H7 (cell line): ENCODE results near the gene LDLRAD4. TPM values are rescaled to one million over a fixed set of nuclear protein-coding genes. Genes with fewer than 3 reads are reported as not detected.

Source experiments
- DNase-seq: peaks from one replicate; pipeline ENCODE4 v3.0.0; 2012
- H3K27me3 ChIP-seq: 2 replicates; pipeline ENCODE4 v1.6.0; 2011; ENCODE audit warnings: mild to moderate bottlenecking, low read length; ENCODE audit not compliant: control insufficient read depth, insufficient read depth
- H3K36me3 ChIP-seq: replicated peaks from 2 replicates; pipeline ENCODE4 v1.5.1; 2011; ENCODE audit warnings: low read length; ENCODE audit not compliant: control insufficient read depth, insufficient read depth
- H3K4me3 ChIP-seq: 2 replicates; pipeline ENCODE4 v1.5.1; 2011; ENCODE audit warnings: low read depth, mild to moderate bottlenecking, control low read depth, low read length, moderate library complexity; ENCODE audit not compliant: insufficient read depth
- total RNA-seq: library from RNA; depleted of rRNA; stranded (reverse); fragments of >200 nt; shearing (Covaris generic); gene quantifications from 2 replicates; pipeline ENCODE4 v1.2.3, GENCODE V29; 2014

LDLRAD4 gene
- total RNA-seq, 1 experiment from 2014 or later = 21.0 TPM

- H3K36me3 ChIP-seq = no peaks in the 10 kb centered on the region
- H3K27me3 ChIP-seq = no peaks in the 10 kb centered on the region
- DNase-seq = no peak
- no peak overlapping the region for H3K4me3 ChIP-seq
Observed at GRCh38 chr18:13187498-13187897, 31.1 kb upstream of the LDLRAD4 start.

DNA sequence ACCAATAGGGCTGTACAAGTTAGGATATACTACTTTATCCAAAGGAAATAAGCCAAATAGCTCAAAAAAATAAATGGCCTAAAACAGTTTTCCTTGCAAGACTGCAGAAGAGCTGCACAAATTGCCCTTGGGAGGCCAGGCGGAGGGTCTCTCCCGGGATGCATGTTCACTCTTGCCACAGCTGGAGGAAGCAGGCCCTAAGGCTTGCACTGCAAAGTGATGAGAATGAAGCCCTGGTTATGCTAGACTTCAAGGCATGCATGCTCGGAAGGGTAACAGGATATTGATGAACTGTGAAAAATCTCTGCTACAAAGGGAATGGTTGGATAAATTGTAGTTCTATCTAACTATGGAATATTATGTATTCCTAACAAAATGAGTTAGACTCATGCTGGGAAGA lies 27.5 kb upstream of the LDLRAD4 start:
- DNase-seq = no peak
- Histone ChIP-seq H3K4me3 (no peak overlapping the region), H3K36me3 (no peaks in the 10 kb centered on the region), H3K27me3 (no peaks in the 10 kb centered on the region)

DNA sequence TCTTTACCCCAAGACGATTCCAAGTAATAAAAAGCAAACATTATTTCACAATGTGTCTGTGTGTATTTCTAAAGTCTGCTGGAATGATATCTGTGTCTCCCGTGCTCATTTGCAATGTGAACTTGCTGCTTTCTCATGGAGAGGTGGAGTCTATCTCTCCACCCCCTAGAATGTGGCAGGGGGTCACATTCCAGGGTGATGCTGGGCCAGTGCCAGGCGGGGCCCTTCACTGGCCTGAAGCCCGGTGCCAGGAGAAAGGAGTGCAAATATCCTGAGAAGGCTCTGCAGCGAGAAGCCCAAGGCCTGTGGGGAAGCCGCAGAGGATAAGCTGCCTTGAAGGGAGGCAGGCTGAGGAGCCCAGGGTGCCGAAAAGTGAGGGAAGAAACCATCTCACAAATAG lies 26.8 kb upstream of the LDLRAD4 start:
- Histone ChIP-seq H3K36me3 (no peaks in the 10 kb centered on the region), H3K27me3 (no peaks in the 10 kb centered on the region), H3K4me3 (no peak overlapping the region)
- DNase-seq = peak; percentile 72

DNA sequence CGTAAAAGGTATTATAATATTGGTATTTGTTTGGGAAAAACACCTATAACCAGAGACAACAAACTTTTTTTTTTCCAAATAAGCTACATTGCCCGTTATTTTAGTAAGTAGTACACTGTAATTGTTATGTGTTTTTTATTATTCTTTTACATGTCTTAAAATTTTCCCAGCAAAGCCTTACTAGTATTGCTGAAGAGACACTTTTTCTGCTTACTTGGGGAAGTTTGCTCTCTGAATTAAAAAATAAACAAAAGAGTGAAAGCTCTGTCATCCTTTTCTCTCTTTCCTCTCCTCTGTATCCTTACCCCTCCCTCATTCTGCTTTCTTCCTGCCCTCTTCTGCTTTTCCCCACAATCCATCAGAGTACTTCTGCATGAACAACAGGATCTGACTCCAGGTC lies 25.6 kb upstream of the LDLRAD4 start:
- no peak overlapping the region for H3K4me3 ChIP-seq
- no peaks in the 10 kb centered on the region for H3K27me3 ChIP-seq
- H3K36me3 ChIP-seq = no peaks in the 10 kb centered on the region
- no peak for DNase-seq

- H3K4me3 ChIP-seq = no peak overlapping the region
- no peaks in the 10 kb centered on the region for H3K27me3 ChIP-seq
- H3K36me3 ChIP-seq = no peaks in the 10 kb centered on the region
- DNase-seq = no peak
Observed at GRCh38 chr18:13194239-13194638, 24.3 kb upstream of the LDLRAD4 start.

DNA sequence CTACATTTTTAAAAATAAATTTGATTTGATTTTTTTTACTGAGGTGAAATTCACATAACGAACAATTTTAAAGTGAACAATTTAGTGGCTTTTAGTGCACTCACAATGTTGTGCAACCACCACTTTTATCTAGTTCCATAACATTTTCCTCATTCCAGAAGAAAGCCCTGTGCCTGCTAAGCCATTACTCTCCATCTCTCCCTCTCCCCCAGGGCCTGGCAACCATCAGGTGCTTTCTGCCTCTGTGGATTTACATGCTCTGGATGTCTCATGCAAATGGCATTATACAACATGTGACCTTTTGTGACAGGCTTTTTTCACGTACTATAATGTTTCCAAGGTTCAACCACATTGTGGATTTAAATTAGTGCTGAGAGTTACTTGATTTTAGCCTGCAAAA lies 19.9 kb upstream of the LDLRAD4 start:
- Histone ChIP-seq H3K4me3 (no peak overlapping the region), H3K36me3 (no peaks in the 10 kb centered on the region), H3K27me3 (no peaks in the 10 kb centered on the region)
- no peak for DNase-seq

DNA sequence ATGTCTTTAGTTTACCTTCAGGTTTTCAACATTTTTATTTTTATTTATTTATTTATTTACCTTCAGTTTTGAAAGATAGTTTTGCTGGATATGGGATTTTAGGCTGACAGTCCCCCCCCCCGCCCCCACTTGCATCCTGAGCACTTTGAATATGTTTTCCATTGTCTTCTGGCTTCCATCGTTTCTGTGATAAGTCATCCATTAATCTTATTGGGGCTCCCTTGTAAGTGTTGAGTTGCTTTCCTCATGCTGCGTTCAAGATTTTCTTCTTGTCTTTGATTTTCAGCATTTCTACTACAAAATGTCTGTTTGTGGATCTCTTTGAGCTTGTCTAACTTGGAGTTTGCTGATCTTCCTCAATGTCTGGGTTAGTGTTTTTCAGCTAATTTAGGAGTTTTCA lies 19.4 kb upstream of the LDLRAD4 start:
- Histone ChIP-seq H3K36me3 (no peaks in the 10 kb centered on the region), H3K4me3 (no peak overlapping the region), H3K27me3 (no peaks in the 10 kb centered on the region)
- no peak for DNase-seq

- no peak overlapping the region for H3K4me3 ChIP-seq
- H3K36me3 ChIP-seq = no peaks in the 10 kb centered on the region
- H3K27me3 ChIP-seq = no peaks in the 10 kb centered on the region
- no peak for DNase-seq
Observed at GRCh38 chr18:13201292-13201691, 17.3 kb upstream of the LDLRAD4 start.

GRCh38 chr18:13202571-13202970 lies 16.0 kb upstream of the LDLRAD4 start:
- no peak for DNase-seq

GRCh38 chr18:13206301-13206700 lies 12.3 kb upstream of the LDLRAD4 start:
- no peak for DNase-seq
- H3K4me3 ChIP-seq = no peak overlapping the region
- H3K27me3 ChIP-seq = no peaks in the 10 kb centered on the region
- H3K36me3 ChIP-seq = no peaks in the 10 kb centered on the region

More at GRCh38 chr18:13202571-13202970, 16.0 kb upstream of the LDLRAD4 start:
- H3K4me3 ChIP-seq = no peak overlapping the region
- H3K27me3 ChIP-seq = no peaks in the 10 kb centered on the region
- no peaks in the 10 kb centered on the region for H3K36me3 ChIP-seq

- DNase-seq = no peak
- Histone ChIP-seq H3K36me3 (no peaks in the 10 kb centered on the region), H3K27me3 (no peaks in the 10 kb centered on the region), H3K4me3 (no peak overlapping the region)
Observed at GRCh38 chr18:13207294-13207693, 11.3 kb upstream of the LDLRAD4 start.

DNA sequence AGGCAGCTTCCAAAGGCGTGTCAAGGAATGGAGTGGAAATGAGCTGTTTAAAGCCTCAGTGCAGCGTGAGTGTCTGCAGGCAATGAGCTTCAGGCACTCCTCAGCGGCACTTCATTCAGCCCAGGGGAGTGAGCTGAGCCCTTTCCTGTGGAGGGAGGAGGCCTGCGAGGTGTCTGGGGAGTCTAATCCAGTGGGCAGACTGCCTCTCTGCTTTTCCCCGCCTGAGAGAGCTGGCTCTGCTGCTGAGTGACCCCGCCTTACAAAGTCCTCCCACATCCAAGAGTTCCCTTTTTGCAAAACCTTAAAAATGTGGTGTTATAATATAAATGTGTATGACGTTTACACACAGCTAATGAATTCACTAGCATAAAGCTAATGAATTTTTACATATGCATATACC lies 7.0 kb upstream of the LDLRAD4 start:
- no peak overlapping the region for H3K4me3 ChIP-seq
- DNase-seq = no peak
- no peaks in the 10 kb centered on the region for H3K36me3 ChIP-seq
- H3K27me3 ChIP-seq = peaks cover 3% of the 10 kb centered on the region

DNA sequence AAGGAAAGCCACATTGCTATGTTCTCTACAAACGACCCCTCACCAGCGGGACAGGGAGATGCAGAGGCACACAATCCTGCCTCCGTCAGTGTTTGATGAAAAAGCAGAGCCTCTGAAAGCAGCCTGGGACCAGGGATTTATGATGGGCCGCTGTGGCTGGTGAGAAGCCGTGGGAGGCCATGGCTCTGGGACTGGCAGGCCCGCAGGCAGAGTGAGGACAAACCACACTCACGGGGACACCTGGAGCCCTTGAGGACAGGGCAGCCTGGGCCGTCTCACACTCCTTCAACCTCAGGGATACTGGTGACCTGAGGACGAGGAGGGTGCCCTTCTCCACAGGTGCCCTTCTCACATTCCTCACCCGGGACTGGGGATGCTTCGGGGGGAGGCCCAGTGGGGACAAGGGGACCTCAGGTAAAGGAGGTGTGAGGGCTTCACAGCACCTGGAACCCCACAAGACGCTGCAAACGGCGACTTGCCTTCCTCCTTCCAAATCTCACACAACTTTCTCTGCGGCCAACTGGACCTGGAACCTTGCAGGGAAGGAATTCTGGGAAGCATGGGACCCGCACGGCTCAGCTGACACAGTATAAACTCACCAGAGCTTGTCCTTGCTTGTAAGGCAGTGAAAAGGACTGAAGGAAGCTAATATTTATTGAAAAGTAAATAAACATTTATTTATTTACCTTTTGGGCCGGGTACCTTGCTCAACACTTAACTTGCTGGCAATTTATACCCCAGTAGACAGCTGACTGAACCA lies 5.3 kb upstream of the LDLRAD4 start:
- peaks cover 11% of the 10 kb centered on the region for H3K27me3 ChIP-seq
- no peaks in the 10 kb centered on the region for H3K36me3 ChIP-seq
- no peak overlapping the region for H3K4me3 ChIP-seq
- no peak for DNase-seq

DNA sequence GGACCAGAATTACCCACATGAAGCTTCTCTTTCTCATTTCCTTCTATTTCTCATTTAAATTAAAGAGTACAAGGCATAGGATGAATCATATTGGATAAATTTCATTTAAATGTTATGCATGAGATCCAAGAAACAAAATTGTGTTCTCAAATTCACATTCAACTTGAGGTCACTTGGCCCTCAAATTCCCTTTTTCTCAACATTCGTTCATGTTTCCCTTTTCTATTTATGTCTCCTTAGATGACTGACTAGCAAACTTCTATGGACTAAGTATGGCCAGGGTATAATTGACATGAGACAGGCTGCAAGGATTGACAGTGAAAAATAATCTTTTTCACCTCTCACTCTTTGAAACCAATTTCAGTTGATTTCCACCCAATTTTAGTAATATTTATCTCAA lies 4.0 kb upstream of the LDLRAD4 start:
- peaks cover 15% of the 10 kb centered on the region for H3K27me3 ChIP-seq
- no peaks in the 10 kb centered on the region for H3K36me3 ChIP-seq
- DNase-seq = no peak
- no peak overlapping the region for H3K4me3 ChIP-seq

- Histone ChIP-seq H3K4me3 (no peak overlapping the region), H3K36me3 (no peaks in the 10 kb centered on the region), H3K27me3 (peaks cover 15% of the 10 kb centered on the region)
- DNase-seq = peak; percentile 83
Observed at GRCh38 chr18:13216092-13216582, 2.4 kb upstream of the LDLRAD4 start.
